Gastroesophageal sphincter (tissue), 3 donors: ENCODE data around the gene GATAD2A.

Source experiments
- EP300 ChIP-seq: sonication (generic); formaldehyde crosslinking; IDR thresholded peaks from one replicate; pipeline ENCODE4 v1.6.1; 2017; ENCODE audit warnings: antibody characterized with exemption, mild to moderate bottlenecking
- POLR2A ChIP-seq, 2 donors: fragments of 450-650 bp; IDR thresholded peaks; one replicate each; pipeline ENCODE4 v1.6.1; 2017; ENCODE audit warnings: antibody characterized with exemption in 2 of 2, mild to moderate bottlenecking in 2 of 2, moderate library complexity in 1 of 2
- TF ChIP-seq, protein P1 (sequence below), 4 experiments: fragments of 200-600 bp in 2 of 4; fragments of 450-650 bp in 2 of 4; sonication (generic) in 1 of 4; IDR thresholded peaks; one replicate each; pipeline ENCODE4 v1.5.1; 2017 to 2019; ENCODE audit warnings: antibody characterized with exemption in 4 of 4, mild to moderate bottlenecking in 2 of 4, moderate library complexity in 2 of 4

DNA sequence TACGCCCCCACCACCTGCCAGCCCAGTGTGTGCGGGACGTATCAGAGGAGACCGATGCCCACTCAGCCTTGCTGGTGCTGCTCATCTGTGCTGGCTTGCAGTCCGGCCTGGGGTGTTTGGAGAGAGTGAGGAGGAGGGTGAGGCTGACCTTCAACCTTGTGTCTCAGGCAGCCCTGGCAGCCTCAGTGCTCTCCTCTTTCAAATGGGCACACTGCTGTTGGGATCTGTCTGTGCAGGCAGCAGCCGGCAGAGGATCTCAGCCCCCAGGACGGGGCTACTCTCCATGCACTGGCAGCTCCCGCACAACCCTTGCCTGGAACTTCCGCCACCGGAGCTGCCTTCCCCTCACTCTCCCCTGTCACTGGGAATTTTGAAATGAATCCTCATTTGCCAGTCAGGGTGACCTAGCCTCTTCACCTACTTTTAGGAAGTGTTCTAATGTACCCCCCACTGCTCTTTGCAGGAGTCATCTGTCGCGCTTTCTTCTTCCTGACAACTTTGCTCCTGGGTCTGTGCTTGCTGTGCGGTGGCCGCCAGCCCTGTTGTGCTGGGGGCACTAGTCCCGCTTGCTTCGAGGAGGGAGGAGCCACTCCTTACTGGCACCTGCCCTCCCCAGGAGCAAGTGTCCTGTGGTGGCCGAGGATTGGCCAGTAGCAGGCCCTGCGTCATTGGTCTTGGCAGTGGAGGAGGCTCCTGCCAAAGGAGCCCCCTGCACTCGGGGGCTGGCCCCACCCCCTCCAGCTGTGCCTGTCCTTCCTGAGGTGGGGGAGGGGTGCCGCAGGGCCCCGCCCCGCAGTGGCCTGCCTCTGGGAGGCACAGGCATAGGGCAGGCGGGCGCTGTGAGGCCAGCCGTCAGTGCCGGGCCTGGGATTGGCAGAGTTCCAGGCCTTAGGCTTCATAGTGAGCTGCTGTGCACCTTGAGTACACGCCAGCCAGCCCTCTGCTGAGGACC is 56.5 kb downstream of the GATAD2A start:
- TF ChIP-seq, protein P1, sequence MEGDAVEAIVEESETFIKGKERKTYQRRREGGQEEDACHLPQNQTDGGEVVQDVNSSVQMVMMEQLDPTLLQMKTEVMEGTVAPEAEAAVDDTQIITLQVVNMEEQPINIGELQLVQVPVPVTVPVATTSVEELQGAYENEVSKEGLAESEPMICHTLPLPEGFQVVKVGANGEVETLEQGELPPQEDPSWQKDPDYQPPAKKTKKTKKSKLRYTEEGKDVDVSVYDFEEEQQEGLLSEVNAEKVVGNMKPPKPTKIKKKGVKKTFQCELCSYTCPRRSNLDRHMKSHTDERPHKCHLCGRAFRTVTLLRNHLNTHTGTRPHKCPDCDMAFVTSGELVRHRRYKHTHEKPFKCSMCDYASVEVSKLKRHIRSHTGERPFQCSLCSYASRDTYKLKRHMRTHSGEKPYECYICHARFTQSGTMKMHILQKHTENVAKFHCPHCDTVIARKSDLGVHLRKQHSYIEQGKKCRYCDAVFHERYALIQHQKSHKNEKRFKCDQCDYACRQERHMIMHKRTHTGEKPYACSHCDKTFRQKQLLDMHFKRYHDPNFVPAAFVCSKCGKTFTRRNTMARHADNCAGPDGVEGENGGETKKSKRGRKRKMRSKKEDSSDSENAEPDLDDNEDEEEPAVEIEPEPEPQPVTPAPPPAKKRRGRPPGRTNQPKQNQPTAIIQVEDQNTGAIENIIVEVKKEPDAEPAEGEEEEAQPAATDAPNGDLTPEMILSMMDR (IDR thresholded peaks at IDR 0.05): no peak
- TF ChIP-seq EP300 (no peak), POLR2A (IDR thresholded peaks at IDR 0.05) (no peak)
